HUES6 (cell line): ENCODE results near the gene TTC9C.
A peak's percentile ranks its signal among the peaks of the same experiment; 100 is the strongest.
"Not testable (repeated sequence)": the region's sequence is repeated elsewhere in the genome, so short reads cannot be mapped to it uniquely, and the experiment has no call there.

Experiments
- H3K27ac ChIP-seq: 2 replicates; pipeline ENCODE4 v1.7.0; 2013; ENCODE audit warnings: low read depth, mild to moderate bottlenecking, low read length, inconsistent platforms
- H3K27me3 ChIP-seq: 2 replicates; pipeline ENCODE4 v1.6.1; 2013; ENCODE audit warnings: low read length; ENCODE audit not compliant: control insufficient read depth, insufficient read depth
- H3K36me3 ChIP-seq: 2 replicates; pipeline ENCODE4 v1.6.1; 2013; ENCODE audit warnings: low read length; ENCODE audit not compliant: control insufficient read depth, insufficient read depth
- H3K4me1 ChIP-seq: 2 replicates; pipeline ENCODE4 v1.6.1; 2013; ENCODE audit warnings: low read length; ENCODE audit not compliant: control insufficient read depth, insufficient read depth
- H3K4me3 ChIP-seq: 2 replicates; pipeline ENCODE4 v1.5.1; 2013; ENCODE audit warnings: low read depth, low read length
- H3K9ac ChIP-seq: one replicate; pipeline ENCODE4 v1.6.1; 2013; ENCODE audit warnings: mild to moderate bottlenecking, low read length
- H3K9me3 ChIP-seq: 2 replicates; pipeline ENCODE4 v1.6.1; 2013; ENCODE audit warnings: low read depth, low read length; ENCODE audit not compliant: control insufficient read depth, insufficient read depth

TTC9C gene

DNA sequence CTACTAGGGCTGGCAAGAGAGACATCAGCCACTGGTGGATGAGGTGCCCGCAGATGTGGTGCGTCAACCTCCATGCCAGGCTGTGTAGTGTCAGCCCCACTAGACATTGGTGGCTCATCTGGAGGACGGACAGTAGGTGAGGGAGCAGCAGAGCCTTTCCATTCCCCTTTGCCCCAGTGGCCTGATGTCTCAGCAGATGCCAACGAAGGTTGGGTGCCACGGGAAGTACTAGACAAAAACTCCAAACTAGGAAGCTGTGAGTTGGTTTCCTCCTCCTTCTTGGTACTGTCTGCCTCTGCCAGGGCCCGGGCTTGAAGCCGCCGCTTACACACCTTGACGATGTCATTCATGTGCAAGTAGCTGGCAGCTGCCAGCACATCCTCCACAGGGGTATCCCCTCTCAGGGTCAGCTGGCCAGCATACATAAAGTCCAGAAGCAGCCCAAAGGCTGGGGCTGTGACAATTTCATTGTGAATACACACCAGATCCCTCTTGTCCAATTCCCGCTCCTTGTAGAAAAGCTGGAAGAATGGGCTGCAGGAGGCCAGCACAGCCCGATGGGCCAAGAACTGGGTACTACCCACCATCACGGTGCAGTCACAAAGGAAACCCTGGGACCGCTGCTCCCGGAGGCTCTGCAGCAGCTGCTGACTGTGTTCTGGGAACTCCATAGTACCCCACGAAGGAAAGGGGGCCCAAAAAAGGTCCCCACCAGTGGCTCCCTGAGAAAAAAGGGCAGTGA is 24.9 kb downstream of the TTC9C start:
- Histone ChIP-seq H3K9me3 (no peaks in the 10 kb centered on the region), H3K4me1 (peaks cover 11% of the 10 kb centered on the region; the same call in 1 of the 2 replicates), H3K27me3 (no peaks in the 10 kb centered on the region), H3K9ac (no peak overlapping the region), H3K27ac (peak overlapping the region; percentile 8; the same call in 1 of the 2 replicates), H3K36me3 (peaks cover 28% of the 10 kb centered on the region), H3K4me3 (peak overlapping the region; percentile 89)

DNA sequence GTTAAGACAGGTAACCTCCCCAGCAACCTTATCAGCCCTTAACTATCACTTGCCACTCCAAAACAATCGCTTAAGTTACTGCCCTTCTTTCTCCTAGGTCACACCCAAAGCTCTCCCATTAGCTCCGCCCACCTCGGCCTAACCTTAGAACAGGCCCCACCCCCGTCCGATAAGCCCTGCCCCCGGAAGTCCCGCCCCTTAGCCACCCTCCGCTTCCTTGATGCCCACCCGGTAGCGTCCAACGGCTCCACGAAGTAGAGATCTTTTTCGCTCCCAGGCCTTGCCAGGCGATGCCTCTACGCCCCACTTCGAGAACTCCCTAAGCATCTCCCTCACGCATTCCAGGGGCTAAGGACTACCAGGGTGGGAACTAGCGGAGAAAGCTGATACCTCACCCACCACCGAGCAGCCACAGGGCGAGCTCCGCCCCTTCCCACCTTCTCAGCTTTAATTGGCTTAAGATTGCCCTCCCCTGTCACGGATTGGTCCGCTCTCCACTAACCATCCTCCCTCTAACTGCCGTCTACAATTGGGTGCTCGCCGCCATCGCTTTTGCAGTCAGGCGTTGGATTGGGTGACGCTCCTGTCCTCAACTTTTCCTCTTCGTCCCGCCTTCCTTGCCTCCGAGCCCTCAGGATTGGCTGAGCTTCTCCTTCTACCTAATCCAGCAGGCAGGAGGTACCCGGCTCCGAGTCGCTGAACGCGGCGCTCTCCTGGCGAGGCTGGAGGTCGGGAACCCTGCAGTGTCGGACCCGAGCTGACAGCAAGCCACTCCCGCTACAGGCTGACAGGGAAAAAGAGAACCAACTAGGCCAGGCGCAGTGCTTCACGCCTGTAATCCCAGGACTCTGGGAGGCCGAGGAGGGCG is 25.7 kb downstream of the TTC9C start, which contains the start of gene ZBTB3:
Gene ZBTB3 (minus strand): TSS at position 425 of the 868 bp plus-strand sequence. CDS start 496 bp downstream, outside the sequence.
- Histone ChIP-seq H3K9ac (peak within 1 kb of the TSS; percentile 75), H3K36me3 (peaks cover 25% of the 10 kb centered on the region), H3K9me3 (no peaks in the 10 kb centered on the region), H3K4me1 (peaks cover 14% of the 10 kb centered on the region; the same call in 1 of the 2 replicates), H3K27me3 (no peaks in the 10 kb centered on the region), H3K4me3 (peak within 1 kb of the TSS; percentile 89), H3K27ac (peak within 1 kb of the TSS; percentile 22)

DNA sequence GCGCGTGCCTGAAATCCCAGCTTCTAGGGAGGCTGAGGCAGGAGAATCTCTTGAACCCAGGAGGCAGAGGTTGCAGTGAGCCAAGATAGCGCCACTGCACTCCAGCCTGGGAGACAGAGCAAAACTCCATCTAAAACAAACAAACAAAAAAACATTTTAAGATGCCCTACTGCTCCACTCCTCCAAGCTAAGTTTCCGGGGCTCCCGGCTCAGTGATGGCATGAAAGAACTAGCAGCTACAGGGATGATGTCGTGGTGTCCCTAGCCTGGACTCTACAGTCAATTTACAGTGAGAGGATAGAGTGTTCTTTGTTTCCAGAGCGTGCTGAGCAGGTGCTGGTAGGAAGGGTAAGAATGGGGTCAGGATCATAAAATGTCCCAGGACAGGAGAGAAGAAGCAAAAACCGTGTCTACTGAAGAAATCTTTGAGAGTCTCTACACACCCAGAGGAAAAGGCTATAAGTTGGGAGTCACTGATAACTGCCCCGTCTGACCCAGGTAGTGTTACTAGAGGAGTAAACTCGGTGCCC is 26.9 kb downstream of the TTC9C start:
- no peak overlapping the region for H3K27ac ChIP-seq

DNA sequence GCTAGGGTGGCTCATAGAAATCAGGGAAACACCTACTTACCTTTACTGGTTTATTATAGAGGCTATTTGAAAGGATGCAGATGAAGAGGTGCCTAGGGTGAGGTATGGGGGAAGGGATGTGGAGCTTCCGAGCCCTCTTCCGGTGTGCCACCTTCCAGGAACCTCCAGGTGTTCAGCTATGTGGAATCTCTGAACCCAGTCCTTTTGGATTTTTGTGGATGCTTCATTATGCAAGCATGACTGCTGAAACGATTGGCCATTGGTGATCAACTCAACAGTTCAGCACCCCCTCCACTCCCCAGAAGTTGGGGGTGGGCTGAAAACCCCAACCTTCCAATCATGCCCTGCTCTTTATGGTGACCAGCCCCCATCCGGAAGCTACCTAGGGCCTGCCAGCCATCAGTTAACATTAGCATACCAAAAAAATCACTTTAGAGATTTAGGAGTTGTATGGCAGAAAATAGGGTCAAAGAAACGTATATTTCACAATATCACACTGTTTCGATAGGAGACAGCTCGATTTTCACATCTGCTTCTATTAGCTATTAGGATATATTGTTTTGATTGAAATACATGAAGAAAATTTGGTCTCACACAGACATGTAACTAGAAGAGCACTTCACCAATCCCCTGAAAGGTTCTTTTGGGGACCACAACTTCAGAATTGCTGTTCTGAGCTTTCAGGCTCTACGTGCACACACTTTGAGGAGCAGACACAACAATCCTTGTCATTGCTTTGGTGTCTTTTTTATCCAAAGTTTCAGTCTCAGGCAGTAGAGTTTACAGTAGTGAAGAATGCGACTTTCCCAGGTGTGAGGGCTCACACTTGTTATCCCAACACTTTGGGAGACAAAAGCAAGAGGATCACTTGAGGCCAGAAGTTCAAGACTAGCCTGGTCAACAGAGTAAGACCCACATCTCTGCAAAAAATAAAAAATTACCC is 29.8 kb downstream of the TTC9C start:
- peaks cover 8% of the 10 kb centered on the region for H3K36me3 ChIP-seq
- H3K27me3 ChIP-seq, result no peaks in the 10 kb centered on the region
- H3K4me1 ChIP-seq, result peaks cover 21% of the 10 kb centered on the region
- peak overlapping the region; percentile 68 for H3K9ac ChIP-seq
- peak overlapping the region; percentile 55 for H3K4me3 ChIP-seq
- peak overlapping the region; percentile 82 for H3K27ac ChIP-seq
- no peaks in the 10 kb centered on the region for H3K9me3 ChIP-seq

More for the DNA sequence above, 26.9 kb downstream of the TTC9C start:
- H3K4me3 ChIP-seq, result no peak overlapping the region
- no peaks in the 10 kb centered on the region for H3K27me3 ChIP-seq
- H3K4me1 ChIP-seq, result peaks cover 14% of the 10 kb centered on the region; the same call in 1 of the 2 replicates
- no peaks in the 10 kb centered on the region for H3K9me3 ChIP-seq
- H3K36me3 ChIP-seq, result peaks cover 17% of the 10 kb centered on the region
- no peak overlapping the region for H3K9ac ChIP-seq

DNA sequence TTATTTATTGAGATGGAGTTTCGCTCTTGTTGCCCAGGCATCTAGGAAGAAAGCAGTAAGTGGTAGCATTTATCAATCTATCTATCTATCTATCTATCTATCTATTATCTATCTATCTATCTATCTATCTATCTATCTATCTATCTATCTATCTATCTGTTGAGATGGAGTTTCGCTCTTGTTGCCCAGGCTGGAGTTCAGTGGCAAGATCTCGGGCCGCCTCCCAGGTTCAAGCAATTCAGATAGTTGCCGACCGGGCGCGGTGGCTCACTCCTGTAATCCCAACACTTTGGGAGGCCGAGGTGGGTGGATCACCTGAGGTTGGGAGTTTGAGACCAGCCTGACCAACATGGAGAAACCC is 32.6 kb downstream of the TTC9C start:
- H3K27me3 ChIP-seq, H3K9ac ChIP-seq, H3K27ac ChIP-seq, H3K9me3 ChIP-seq: not testable (repeated sequence)
- H3K36me3 ChIP-seq, result peaks cover 24% of the 10 kb centered on the region
- H3K4me3 ChIP-seq, result peak overlapping the region; percentile 39
- H3K4me1 ChIP-seq, result peaks cover 16% of the 10 kb centered on the region

DNA sequence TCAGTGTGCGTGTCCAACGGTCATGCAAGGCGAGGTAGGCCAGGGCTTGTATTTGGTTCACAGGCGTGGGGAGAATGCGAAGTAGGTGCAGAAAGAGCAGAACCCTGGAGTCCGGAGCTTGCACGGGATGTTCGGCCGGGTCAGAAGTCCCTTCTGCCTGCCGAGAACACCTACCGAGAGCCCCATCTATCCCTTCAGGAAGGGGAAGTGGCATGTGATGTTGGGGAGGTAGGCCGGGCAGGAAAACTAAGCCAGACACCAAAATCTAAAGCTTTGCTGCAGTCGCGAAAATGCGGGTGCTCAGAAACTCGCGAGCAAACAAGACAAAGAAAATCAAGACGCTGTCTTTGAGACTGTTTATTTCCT is 42.5 kb downstream of the TTC9C start:
- Histone ChIP-seq H3K27me3 (no peaks in the 10 kb centered on the region), H3K4me3 (peak overlapping the region; percentile 76), H3K36me3 (peaks cover 29% of the 10 kb centered on the region), H3K4me1 (peaks cover 7% of the 10 kb centered on the region; the same call in 1 of the 2 replicates), H3K9ac (peak overlapping the region; percentile 80), H3K27ac (peak overlapping the region; percentile 72; the same call in 1 of the 2 replicates), H3K9me3 (no peaks in the 10 kb centered on the region)

DNA sequence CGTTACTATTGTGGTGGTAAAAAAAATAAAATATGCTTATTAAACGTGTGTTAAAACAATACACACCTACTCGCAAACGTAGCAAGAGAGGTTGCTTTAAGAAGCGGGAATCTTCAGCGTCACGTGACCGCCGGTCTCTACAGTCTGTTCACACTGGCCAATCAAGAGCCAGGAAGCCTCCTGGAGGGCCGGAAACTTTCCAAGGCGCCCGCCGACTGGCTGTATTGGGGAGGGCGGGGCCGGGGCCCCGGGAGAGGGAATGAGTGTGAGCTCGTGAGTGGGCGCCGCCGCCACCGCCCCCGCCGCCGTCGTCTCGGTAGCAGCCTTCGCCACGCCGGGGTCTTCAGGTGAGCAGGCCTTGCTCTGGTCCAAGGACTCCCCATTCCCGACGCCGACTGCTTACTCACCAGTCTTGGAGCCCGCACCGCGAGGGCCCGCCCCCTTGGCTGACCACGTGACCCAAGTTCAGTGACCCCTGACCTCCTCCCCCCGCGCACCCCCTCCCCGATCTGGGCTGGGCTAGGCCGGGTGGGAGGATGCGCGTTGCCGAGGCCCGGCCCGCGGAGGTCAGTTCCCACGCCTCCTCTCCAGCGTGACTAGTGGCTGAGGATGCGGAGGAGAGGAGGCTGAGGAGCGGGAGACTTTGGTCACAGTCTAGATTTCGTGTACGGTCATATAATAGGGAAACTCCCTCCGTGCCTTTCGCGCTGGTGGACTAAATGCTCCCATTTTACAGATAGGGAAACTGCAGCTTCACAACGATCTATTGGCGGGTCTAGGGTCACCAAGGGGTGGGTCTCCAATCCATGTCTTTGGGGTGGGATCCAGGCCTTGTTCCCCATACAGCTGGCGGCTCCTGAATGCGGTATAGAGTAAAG is 43.1 kb downstream of the TTC9C start, which contains the start of gene TAF6L:
Gene TAF6L (plus strand): TSS at position 253 of the 878 bp plus-strand sequence. CDS start 4,388 bp downstream, outside the sequence.
- Histone ChIP-seq H3K36me3 (peaks cover 30% of the 10 kb centered on the region), H3K27me3 (no peaks in the 10 kb centered on the region)

DNA sequence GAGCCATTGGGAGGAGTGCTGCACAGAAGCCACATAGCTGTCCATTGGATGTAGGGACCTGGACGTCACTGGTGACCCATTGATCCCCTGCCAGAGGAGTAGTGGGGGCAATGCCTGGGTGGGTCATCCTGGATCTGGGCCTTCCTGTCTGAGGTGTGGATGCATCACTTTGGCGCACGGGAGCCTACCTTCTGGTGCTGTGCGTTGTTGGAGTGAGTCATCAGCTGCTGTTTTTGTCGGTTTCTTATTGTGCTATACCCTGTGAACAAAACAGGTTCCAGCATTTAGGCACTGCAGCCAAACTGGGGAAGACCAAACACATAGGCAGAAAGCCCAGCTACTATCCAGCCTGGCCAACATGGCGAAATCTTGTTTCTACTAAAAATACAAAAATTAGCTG is 46.1 kb downstream of the TTC9C start:
- H3K36me3 ChIP-seq, result peaks cover 42% of the 10 kb centered on the region
- H3K27me3 ChIP-seq, result no peaks in the 10 kb centered on the region
- H3K4me3 ChIP-seq, result no peak overlapping the region
- no peak overlapping the region for H3K9ac ChIP-seq
- H3K27ac ChIP-seq, result no peak overlapping the region
- H3K4me1 ChIP-seq, result peaks cover 7% of the 10 kb centered on the region; the same call in 1 of the 2 replicates
- no peaks in the 10 kb centered on the region for H3K9me3 ChIP-seq

More for the DNA sequence above, 43.1 kb downstream of the TTC9C start, which contains the start of gene TAF6L:
- H3K27ac ChIP-seq, result peak within 1 kb of the TSS; percentile 72
- no peaks in the 10 kb centered on the region for H3K9me3 ChIP-seq
- peak within 1 kb of the TSS; percentile 80 for H3K9ac ChIP-seq
- peak within 1 kb of the TSS; percentile 76 for H3K4me3 ChIP-seq
- peaks cover 7% of the 10 kb centered on the region; the same call in 1 of the 2 replicates for H3K4me1 ChIP-seq

DNA sequence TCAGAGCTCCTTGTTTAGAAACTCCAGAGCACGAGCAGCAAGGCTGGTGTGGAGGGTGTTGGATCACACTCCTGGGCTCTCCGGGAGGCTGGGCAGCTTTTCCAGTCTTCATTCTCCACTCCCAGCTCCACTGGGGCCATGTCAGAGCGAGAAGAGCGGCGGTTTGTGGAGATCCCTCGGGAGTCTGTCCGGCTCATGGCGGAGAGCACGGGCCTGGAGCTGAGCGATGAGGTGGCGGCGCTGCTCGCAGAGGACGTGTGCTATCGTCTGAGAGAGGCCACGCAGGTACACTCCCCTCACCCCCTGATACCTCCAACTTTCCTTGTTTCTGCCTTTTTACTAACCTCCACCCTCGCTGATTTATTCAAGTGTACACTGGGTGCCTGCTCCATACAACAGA is 47.4 kb downstream of the TTC9C start:
- H3K4me3 ChIP-seq, result no peak overlapping the region
- peaks cover 44% of the 10 kb centered on the region for H3K36me3 ChIP-seq
- H3K9me3 ChIP-seq, result no peaks in the 10 kb centered on the region
- H3K4me1 ChIP-seq, result peaks cover 4% of the 10 kb centered on the region; the same call in 1 of the 2 replicates
- H3K9ac ChIP-seq, result no peak overlapping the region
- H3K27me3 ChIP-seq, result no peaks in the 10 kb centered on the region
- no peak overlapping the region for H3K27ac ChIP-seq
